Measurements from ENCODE around the gene IL4I1.

Gene IL4I1

GRCh38 chr19:49894011-49894664 is 2.5 kb downstream of the IL4I1 start:
- H3K4me3 Mint-ChIP-seq = no peak overlapping the region
- no peak overlapping the region for H3K27ac Mint-ChIP-seq
- H3K9me3 Mint-ChIP-seq = no peaks in the 10 kb centered on the region
- no peak for TF ChIP-seq CTCF (IDR thresholded peaks at IDR 0.05; ENCODE audit: unreplicated experiment in 3 of 3)
- H3K36me3 Mint-ChIP-seq (ENCODE audit: low read depth) = no peaks in the 10 kb centered on the region
- H3K4me1 Mint-ChIP-seq = peaks cover 17% of the 10 kb centered on the region
- H3K27me3 Mint-ChIP-seq (ENCODE audit: low read depth) = peaks cover 31% of the 10 kb centered on the region

GRCh38 chr19:49892716-49893115 is 4.0 kb downstream of the IL4I1 start:
- no peak overlapping the region for H3K27ac Mint-ChIP-seq
- no peak for TF ChIP-seq CTCF (IDR thresholded peaks at IDR 0.05; ENCODE audit: unreplicated experiment in 3 of 3)
- H3K4me3 Mint-ChIP-seq = no peak overlapping the region
- no peaks in the 10 kb centered on the region for H3K36me3 Mint-ChIP-seq (ENCODE audit: low read depth)
- H3K27me3 Mint-ChIP-seq (ENCODE audit: low read depth) = peaks cover 31% of the 10 kb centered on the region
- peaks cover 15% of the 10 kb centered on the region for H3K4me1 Mint-ChIP-seq
- H3K9me3 Mint-ChIP-seq = no peaks in the 10 kb centered on the region

GRCh38 chr19:49891393-49891792 is 5.3 kb downstream of the IL4I1 start:
- Mint-ChIP-seq H3K27ac (no peak overlapping the region), H3K4me1 (peaks cover 3% of the 10 kb centered on the region), H3K9me3 (no peaks in the 10 kb centered on the region), H3K4me3 (peak overlapping the region in 1 of 3 experiments; percentile 53), H3K27me3 (ENCODE audit: low read depth) (peaks cover 29% of the 10 kb centered on the region), H3K36me3 (ENCODE audit: low read depth) (peaks cover 2% of the 10 kb centered on the region)
- TF ChIP-seq CTCF (IDR thresholded peaks at IDR 0.05; ENCODE audit: unreplicated experiment in 3 of 3) = no peak

DNA sequence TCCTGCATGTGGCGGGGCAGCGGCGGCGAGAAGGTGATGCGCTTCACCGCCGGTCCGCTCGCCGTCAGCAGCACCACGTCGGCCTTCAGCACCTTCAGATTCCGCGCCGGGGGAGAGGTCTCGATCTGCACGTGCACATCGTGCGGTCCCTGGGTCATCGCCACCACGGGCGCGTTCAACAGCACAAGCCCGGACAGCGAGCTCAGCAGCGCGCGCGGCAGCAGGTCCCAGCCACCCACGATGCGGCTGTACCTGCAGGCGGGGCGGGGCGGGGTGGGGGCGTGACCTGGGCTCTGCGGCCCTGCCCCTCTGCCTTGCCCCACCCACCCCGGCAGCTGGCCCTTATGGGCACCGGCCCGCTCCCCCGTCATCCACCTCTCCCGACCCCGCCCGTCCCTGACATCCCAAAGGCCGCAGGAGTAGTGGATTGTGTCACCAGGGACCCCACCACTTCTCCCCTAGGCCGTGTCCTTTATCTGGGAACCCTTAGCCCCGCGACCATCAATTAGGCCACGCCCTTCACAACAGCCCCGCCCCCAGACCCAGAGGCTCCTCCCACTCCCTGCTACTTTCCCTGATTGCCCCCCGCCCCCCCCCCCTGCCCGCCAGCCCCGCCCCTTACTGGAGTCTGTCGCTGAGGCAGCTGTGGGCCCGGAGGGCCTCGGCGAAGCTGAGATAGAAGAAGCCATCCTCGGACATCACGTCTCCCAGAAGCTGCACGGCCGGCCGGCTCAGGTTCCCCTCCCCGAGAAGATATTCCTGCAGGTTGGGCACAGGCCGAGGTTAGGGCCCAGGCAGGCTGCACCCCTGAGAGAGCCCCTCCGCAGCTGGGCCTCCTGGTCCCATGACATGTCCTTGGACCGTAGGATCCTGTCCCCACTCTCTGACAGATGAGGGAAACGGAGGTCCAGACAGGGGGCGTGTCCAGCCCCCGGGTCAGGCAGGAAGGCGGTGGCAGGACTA is 6.1 kb downstream of the IL4I1 start:
- Mint-ChIP-seq H3K27ac (no peak overlapping the region), H3K9me3 (no peaks in the 10 kb centered on the region), H3K27me3 (ENCODE audit: low read depth) (peaks cover 27% of the 10 kb centered on the region), H3K4me1 (no peaks in the 10 kb centered on the region), H3K4me3 (peak overlapping the region; percentile 46 to 65 (median 62)), H3K36me3 (ENCODE audit: low read depth) (peaks cover 6% of the 10 kb centered on the region)
- TF ChIP-seq CTCF (IDR thresholded peaks at IDR 0.05; ENCODE audit: unreplicated experiment in 3 of 3) = peak in 1 of 3 experiments; percentile 47

DNA sequence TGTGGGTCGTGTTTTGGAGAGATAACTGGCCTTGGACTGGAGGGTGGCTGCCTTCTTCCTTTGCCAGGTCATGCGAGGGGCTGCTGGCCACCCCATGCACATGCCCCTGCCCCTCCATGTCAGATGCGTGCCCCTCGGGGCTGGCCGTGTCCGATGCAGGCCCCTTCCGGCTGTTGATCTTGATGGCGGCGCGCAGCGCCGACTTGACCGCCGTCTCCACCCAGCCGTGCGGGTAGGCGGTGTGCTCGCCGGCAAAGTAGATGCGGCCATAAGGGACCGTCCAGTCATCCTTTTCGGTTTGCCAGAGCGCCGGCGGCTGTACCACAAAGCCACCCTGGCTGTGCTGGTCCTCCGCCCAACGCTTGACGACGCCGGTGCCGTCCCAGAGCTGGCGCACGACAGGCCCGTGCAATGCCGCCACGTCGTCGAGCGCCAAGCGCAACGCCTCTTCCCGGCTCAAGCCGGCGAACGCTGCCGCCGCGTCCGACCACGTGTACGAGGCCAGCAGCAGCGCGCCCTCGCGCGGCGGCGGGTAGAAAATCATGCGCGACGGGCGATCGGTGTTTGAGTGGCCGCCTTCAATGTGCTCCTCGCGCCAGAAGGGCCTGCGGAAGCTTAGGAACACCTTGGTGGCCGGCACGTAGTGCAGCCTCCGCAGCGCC is 6.9 kb downstream of the IL4I1 start:
- Mint-ChIP-seq H3K27ac (no peak overlapping the region), H3K27me3 (ENCODE audit: low read depth) (peaks cover 27% of the 10 kb centered on the region), H3K4me1 (no peaks in the 10 kb centered on the region), H3K9me3 (no peaks in the 10 kb centered on the region), H3K4me3 (peak overlapping the region; percentile 46 to 65 (median 62)), H3K36me3 (ENCODE audit: low read depth) (peaks cover 13% of the 10 kb centered on the region)
- TF ChIP-seq CTCF (IDR thresholded peaks at IDR 0.05; ENCODE audit: unreplicated experiment in 3 of 3) = peak; percentile 68 to 79 (median 69)
